Measurements from ENCODE around the gene OR12D2.
"Not testable (repeated sequence)": the region's sequence is repeated elsewhere in the genome, so short reads cannot be mapped to it uniquely, and the experiment has no call there.

OR12D2 gene

GRCh38 chr6:29395331-29395730, at the start of gene OR12D2:
OR12D2 (plus strand) TSS chr6:29395631; CDS start chr6:29396700, 1,069 bp downstream.
- DNase-seq: no peak

GRCh38 chr6:29349348-29349747, 46.1 kb upstream of the OR12D2 start:
- DNase-seq: not testable (repeated sequence)

- no peak for DNase-seq
These were observed 40.5 kb upstream of the OR12D2 start for GRCh38 chr6:29354980-29355379.

GRCh38 chr6:29355603-29356002, 39.8 kb upstream of the OR12D2 start:
- no peak for DNase-seq

GRCh38 chr6:29368765-29369164, 26.7 kb upstream of the OR12D2 start, which contains the start of gene OR5V1:
OR5V1 (minus strand) TSS chr6:29368865; CDS start chr6:29356195, 12,670 bp downstream.
- no peak for DNase-seq

GRCh38 chr6:29375191-29375590, 20.2 kb upstream of the OR12D2 start, which contains the start of gene OR12D3:
OR12D3 (minus strand) TSS chr6:29375291; CDS start chr6:29375287, 4 bp downstream.
- no peak for DNase-seq

- no peak for DNase-seq
These were observed 19.4 kb upstream of the OR12D2 start for GRCh38 chr6:29376003-29376402.

GRCh38 chr6:29388533-29388932, 6.9 kb upstream of the OR12D2 start:
- no peak for DNase-seq

GRCh38 chr6:29399525-29399924, 4.1 kb downstream of the OR12D2 start:
- no peak for DNase-seq

- DNase-seq: no peak
These were observed 8.4 kb downstream of the OR12D2 start for GRCh38 chr6:29403801-29404200.

- DNase-seq: no peak
These were observed 19.2 kb downstream of the OR12D2 start, which contains the start of gene OR12D1 for GRCh38 chr6:29414588-29414987. OR12D1 (plus strand) TSS chr6:29414928.

GRCh38 chr6:29419516-29419915, 24.1 kb downstream of the OR12D2 start:
- no peak for DNase-seq

GRCh38 chr6:29424168-29424567, 28.7 kb downstream of the OR12D2 start:
- DNase-seq: no peak

- no peak for DNase-seq
These were observed 29.1 kb downstream of the OR12D2 start for GRCh38 chr6:29424575-29424974.

GRCh38 chr6:29425075-29425474, 29.6 kb downstream of the OR12D2 start:
- DNase-seq: no peak

- DNase-seq: no peak
These were observed 31.2 kb downstream of the OR12D2 start for GRCh38 chr6:29426654-29427053.

GRCh38 chr6:29436730-29437129, 41.3 kb downstream of the OR12D2 start:
- not testable (repeated sequence) for DNase-seq

- no peak for DNase-seq
These were observed 43.6 kb downstream of the OR12D2 start, which contains the start of gene OR10C1 for GRCh38 chr6:29439006-29439405. OR10C1 (plus strand) TSS chr6:29439306; CDS start chr6:29440016, 710 bp downstream.

GRCh38 chr6:29442719-29443118, 47.3 kb downstream of the OR12D2 start:
- DNase-seq: no peak

- DNase-seq: not testable (repeated sequence)
These were observed 48.6 kb downstream of the OR12D2 start for GRCh38 chr6:29444031-29444430.
